GM12878 (cell line): ENCODE measurements around the gene VTI1A. TPM values are rescaled to one million over a fixed set of nuclear protein-coding genes. Genes with fewer than 3 reads are reported as not detected.

ENCODE experiments used
- CHD2 ChIP-seq: IDR thresholded peaks from 2 replicates; pipeline ENCODE4 v1.6.1; 2011; ENCODE audit warnings: low read depth, low read length, improper control_type of control experiment, borderline replicate concordance
- ELK1 ChIP-seq: IDR thresholded peaks from 2 replicates; pipeline ENCODE4 v1.6.1; 2012; ENCODE audit warnings: low read depth, low read length, improper control_type of control experiment
- HCFC1 ChIP-seq: fragments of 150-350 bp; IDR thresholded peaks from 2 replicates; pipeline ENCODE4 v1.6.1; 2014; ENCODE audit warnings: low read length
- MYB ChIP-seq: fragments of 150-350 bp; IDR thresholded peaks from 2 replicates; pipeline ENCODE4 v1.6.1; 2014; ENCODE audit warnings: mild to moderate bottlenecking, low read depth, low read length, borderline replicate concordance
- NR2F1 ChIP-seq: fragments of 450-650 bp; conservative IDR thresholded peaks from 2 replicates; pipeline ENCODE4 v1.6.1; 2017; ENCODE audit warnings: mild to moderate bottlenecking
- SKIL ChIP-seq: fragments of 450-650 bp; IDR thresholded peaks from 2 replicates; pipeline ENCODE4 v1.6.1; 2017; ENCODE audit warnings: mild to moderate bottlenecking, low read depth, inconsistent platforms; ENCODE audit not compliant: poor library complexity, severe bottlenecking
- SMAD5 ChIP-seq: IDR thresholded peaks from 2 replicates; pipeline ENCODE4 v1.6.1; 2016; ENCODE audit warnings: antibody characterized with exemption, low read depth
- STAT1 ChIP-seq: fragments of 450-650 bp; conservative IDR thresholded peaks from 2 replicates; pipeline ENCODE4 v1.6.1; 2014; ENCODE audit warnings: antibody characterized with exemption, mild to moderate bottlenecking
- ZNF274 ChIP-seq: IDR thresholded peaks from one replicate; pipeline ENCODE4 v1.8.0; 2011; ENCODE audit not compliant: insufficient read length, insufficient read depth
- ZNF687 ChIP-seq: fragments of 450-650 bp; IDR thresholded peaks from 2 replicates; pipeline ENCODE4 v1.6.1; 2017; ENCODE audit warnings: mild to moderate bottlenecking, moderate library complexity
- polyA plus RNA-seq, 11 experiments: library from polyadenylated mRNA; depleted of rRNA in 4 of 11; unstranded in 6 of 11; stranded (reverse) in 5 of 11; fragments of >200 nt; fragmentation: Nextera tagmentation in 4 of 11; fragmentation: Illumina TruSeq in 1 of 11; extraction: Ambion mirVana in 4 of 11; extraction: Trizol in 1 of 11; gene quantifications; 1 replicate in 1 of 11; 2 replicates in 10 of 11; pipeline versions ENCODE4 v1.2.1 to v1.2.3, GENCODE V29; 2011 to 2016; ENCODE audit warnings: inconsistent platforms in 2 of 11, missing spikeins in 2 of 11, low read depth in 1 of 11
- total RNA-seq, 4 experiments: library from RNA; depleted of rRNA in 3 of 4; stranded (reverse); fragments of >200 nt in 3 of 4; fragmentation: Illumina TruSeq in 1 of 4; extraction: Trizol in 1 of 4; gene quantifications; 2 replicates each; pipeline versions ENCODE4 v1.2.1 to v1.2.3, GENCODE V29; 2013 to 2021

VTI1A gene
- total and polyA plus RNA-seq, 10 of the 15 experiments (the other 5 are each of a cell fraction or from before 2014, with no cell fraction given): 12.4 to 43.2 (median 27.5) TPM

- TF ChIP-seq ZNF687 (no peak), ZNF274 (no peak), SMAD5 (no peak), NR2F1 (no peak), SKIL (no peak), MYB (no peak), ELK1 (no peak), STAT1 (no peak), CHD2 (no peak), HCFC1 (no peak)
Measured at GRCh38 chr10:112584276-112584675, 137.3 kb downstream of the VTI1A start (continued).
